ENCODE data around the gene PIGL.
"Not testable (repeated sequence)": the region's sequence is repeated elsewhere in the genome, so short reads cannot be mapped to it uniquely, and the experiment has no call there.

Gene PIGL

DNA sequence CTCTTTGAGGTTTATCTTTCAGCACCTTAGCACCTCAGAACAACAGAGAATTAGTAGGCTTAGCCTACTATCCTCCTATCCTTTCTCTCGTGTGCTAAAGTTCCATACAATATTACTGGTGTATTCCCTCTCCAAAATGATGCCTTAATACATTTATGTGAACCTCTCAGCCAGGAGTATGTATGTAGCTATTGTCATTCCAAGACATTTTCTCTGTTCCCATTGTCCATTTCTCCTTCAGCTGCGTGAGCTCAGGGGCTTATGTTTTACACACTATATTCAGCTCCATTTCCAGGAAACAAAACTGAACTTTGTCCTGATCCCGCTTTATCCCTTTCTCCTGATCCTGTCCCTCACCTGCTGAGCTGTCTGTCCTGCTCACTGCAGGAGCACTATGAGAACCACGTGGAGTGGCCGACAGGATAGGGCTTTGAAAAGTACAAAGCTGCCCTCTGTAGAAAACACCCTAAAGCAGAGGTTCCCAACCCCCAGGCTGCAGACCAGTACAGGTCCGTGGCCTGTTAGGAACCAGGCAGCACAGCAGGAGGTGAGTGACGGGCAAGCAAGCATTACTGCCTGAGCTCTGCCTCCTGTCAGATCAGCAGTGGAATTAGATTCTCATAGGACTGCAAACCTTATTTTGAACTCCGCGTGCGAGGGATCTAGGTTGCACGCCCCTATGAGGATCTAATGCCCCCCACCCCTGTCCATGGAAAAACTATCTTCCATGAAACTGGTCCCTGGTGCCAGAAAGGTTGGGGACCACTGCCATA is 80.5 kb downstream of the PIGL start:
- in situ Hi-C loops (cut with MboI; ENCODE audit: low pct_unique_long_range_greater_than_20kb, low sequenced_read_pairs): no loop called here

DNA sequence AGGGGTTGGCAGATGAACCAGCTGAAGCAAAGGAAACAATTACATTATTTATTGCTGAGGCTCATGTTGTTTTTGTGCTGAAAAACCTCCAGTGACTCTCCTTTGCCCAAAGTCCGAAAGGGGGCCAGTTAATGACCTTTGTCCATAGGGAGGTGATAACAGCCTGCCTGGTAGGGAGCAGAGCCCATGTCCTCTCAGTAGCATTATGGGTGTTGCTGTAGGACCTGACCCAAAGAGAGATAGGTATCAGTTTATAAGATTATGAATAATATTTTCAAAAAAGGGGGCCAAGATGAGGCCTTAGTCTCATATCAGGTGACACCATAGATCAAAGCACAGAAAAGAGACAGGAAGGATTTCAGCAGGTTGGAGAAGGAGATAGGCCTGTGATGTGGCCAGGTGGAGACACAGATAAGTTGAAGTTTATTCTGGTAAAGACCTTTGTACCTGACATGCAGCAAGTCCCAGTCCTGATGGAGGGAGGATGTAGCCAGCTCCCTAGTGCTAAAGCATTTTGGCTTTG is 81.2 kb downstream of the PIGL start:
- in situ Hi-C loops (cut with MboI; ENCODE audit: low pct_unique_long_range_greater_than_20kb, low sequenced_read_pairs): no loop called here
- DNase-seq: no peak

More for the DNA sequence above, 80.5 kb downstream of the PIGL start:
- no peak for DNase-seq

DNA sequence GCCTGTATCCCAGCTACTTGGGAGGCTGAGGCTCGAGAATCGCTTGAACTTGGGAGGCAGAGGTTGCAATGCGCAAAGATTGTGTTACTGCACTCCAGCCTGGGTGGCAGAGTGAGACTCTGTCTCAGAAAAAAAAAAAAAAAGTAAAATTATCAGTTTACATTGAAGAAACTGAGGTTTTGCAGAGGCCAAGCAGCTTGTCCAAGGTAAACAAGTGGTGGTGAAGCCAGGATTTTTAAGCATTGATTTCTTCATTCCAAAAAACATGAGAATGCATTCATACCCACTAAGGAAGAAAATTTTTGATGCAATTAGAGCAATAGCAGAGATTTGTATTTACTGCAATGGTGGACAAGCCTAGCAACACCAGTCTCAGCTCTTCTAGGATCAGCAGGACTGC is 83.5 kb downstream of the PIGL start:
- no peak for DNase-seq
- in situ Hi-C loops (cut with MboI; ENCODE audit: low pct_unique_long_range_greater_than_20kb, low sequenced_read_pairs): no loop called here

DNA sequence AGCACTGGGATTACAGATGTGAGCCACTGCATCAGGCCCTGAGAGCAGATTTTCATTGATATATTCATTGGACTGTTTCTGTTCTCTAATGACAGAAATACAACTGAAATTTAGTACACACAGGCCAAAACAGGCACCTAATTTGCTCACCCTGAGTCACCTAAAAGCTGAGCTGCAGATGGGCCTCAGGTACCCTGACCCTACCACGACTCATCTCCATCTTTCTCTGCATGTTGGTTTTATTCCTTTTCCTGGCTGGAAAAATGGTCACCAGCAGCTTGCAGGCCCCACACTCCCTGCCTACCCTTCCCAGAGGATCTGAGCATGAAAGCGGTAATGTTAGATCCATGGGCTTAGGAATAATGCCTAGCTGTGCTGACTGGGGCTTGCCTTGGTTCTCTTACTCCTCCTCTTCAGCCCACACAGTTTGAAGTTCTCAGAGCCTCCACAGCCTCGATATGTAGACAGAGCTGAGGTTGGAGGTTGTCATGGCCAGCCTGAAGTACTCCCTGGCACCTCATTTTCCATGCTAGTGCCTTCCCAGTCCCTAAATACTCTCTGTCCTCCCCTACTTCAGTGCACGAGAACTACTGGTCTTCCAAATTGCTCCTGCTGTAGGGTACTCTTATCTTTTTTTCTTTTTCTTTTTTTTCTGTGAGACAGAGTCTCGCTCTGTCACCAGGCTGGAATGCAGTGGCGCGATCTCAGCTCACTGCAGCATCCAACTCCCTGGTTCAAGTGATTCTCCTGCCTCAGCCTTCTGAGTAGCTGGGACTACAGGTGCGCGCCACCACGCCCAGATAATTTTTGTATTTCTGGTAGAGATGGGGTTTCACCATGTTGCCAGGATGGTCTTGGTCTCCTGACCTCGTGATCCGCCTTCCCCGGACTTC is 85.2 kb downstream of the PIGL start:
- no peak for DNase-seq
- in situ Hi-C loops (cut with MboI; ENCODE audit: low pct_unique_long_range_greater_than_20kb, low sequenced_read_pairs): no loop called here

DNA sequence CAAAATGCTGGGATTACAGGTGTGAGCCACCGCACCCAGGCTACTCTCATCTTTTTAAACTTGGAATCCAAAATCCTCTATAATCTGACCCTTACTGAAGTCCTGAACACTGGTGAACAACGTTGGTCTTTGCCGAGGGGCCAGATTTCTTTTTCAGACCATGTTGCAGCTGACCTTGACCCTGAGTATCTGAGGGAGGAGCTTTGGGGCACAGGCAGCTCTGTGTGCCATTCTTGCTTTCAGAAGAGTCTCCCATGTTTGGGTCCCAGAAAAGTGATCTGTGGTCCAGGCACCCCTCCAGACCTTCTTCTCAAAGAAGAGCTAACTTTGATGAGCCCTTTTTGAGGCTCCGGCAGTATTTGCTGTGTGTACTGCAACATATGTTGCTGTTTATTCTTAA is 85.8 kb downstream of the PIGL start:
- no peak for DNase-seq
- in situ Hi-C loops (cut with MboI; ENCODE audit: low pct_unique_long_range_greater_than_20kb, low sequenced_read_pairs): no loop called here

DNA sequence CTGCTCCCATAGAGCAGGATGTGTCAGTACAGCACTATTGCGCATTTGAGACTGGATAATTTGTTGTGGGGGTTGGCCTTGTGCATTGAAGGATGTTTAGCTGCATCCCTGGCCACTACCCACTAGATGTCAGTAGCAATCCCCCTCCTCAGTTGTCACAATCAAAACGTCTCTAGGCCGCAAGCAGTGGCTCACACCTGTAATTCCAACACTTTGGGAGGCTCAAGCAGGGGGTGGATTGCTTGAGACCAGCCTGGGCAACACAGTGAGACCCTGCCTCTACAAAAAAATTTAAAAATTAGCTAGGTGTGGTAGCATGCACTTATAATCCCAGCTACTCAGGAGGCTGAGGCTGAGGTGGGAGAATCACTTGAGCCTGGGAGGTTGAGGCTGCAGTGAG is 87.8 kb downstream of the PIGL start:
- peak; percentile 49 for DNase-seq
- in situ Hi-C loops (cut with MboI; ENCODE audit: low pct_unique_long_range_greater_than_20kb, low sequenced_read_pairs): no loop called here

DNA sequence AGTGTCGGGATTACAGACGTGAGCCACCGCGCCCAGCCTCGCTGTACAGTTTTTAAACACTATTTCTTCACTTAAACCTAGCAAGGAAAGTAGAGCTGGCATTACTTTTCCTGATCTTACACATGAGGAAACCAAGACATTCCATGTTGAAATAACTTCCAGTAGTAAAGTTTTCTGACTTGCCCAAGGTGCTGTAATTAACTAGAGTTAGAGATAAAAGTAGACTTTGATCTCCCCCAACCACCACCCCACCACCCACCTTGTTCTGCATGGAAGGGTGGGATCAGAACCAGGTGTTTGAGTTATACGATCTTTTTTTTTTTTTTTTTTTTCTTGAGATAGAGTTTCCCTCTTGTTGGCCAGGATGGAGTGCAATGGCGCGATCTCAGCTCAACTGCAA is 89.2 kb downstream of the PIGL start:
- in situ Hi-C loops (cut with MboI; ENCODE audit: low pct_unique_long_range_greater_than_20kb, low sequenced_read_pairs): no loop called here
- no peak for DNase-seq

DNA sequence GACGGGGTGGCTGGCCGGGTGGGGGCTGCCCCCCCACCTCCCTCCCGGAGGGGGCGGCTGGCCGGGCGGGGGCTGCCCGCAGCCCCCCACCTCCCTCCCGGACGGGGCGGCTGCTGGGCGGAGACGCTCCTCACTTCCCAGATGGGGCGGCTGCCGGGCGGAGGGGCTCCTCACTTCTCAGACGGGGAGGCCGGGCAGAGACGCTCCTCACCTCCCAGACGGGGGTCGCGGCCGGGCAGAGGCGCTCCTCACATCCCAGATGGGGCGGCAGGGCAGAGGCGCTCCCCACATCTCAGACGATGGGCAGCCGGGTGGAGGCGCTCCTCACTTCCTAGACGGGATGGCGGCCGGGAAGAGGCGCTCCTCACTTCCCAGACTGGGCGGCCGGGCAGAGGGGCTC is 95.1 kb downstream of the PIGL start:
- in situ Hi-C loops (cut with MboI; ENCODE audit: low pct_unique_long_range_greater_than_20kb, low sequenced_read_pairs); DNase-seq: not testable (repeated sequence)

DNA sequence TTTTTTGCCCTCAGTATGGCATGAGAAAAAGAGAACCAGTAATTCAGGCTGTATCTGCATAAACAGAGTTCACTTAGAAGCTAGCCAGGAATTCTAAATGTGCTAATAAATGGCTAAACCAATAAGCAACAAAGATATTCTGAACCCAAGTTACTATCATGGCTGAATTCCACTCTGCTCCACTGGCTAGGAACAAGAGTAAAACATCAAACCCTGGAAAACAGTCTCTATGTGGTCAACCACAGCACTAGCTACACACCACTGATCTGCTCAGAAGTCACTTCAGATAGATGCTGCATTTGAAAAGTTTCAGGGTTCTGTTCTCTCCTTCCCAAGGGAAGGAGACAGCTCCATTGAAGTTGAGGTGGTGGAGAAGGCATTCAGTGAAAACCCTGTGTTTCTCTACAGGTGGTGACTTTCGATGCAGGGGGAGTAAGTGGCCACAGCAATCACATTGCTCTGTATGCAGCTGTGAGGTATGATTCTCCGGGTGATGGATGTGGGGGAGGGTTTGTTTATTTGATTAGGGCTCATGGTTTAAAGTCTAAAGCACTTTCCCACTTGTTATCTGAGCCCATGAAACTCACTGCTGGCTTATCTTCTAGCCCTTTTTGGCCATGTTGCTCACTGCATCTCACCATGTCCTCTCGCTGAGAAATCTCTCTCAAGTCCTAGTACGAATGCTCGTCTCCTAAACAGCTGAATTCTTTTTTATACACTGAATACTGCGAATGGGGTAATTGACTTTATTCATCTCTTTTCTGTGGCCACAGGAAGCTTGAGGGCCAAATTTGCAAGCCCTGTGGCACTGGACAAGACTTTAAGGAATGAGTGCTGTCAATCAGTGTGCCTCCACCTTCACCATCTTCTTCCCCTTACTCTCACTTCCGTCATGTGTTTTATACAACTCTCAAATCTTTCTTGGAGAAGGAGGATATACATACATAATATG is 96.4 kb downstream of the PIGL start:
- DNase-seq: no peak
- in situ Hi-C loops (cut with MboI; ENCODE audit: low pct_unique_long_range_greater_than_20kb, low sequenced_read_pairs): no loop called here

DNA sequence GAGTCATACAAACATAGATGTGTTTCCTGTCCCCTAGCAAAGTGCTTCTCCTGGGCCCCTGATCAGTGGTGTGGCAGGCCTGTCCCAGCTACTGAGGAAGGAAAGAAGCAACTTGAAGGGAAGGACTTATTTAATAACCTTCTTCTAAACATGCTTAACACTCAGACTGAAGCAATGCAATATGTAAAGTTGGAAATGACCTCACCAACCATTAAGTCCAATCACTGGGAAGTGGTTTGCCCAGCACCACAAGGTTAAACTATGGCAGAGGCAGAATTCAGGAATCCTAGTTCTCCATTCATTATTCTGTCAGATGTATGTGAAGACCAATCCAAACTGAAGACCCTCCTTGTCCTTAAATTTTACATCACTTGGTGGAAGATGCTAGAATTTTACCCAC is 97.2 kb downstream of the PIGL start:
- DNase-seq: no peak
- in situ Hi-C loops (cut with MboI; ENCODE audit: low pct_unique_long_range_greater_than_20kb, low sequenced_read_pairs): no loop called here

DNA sequence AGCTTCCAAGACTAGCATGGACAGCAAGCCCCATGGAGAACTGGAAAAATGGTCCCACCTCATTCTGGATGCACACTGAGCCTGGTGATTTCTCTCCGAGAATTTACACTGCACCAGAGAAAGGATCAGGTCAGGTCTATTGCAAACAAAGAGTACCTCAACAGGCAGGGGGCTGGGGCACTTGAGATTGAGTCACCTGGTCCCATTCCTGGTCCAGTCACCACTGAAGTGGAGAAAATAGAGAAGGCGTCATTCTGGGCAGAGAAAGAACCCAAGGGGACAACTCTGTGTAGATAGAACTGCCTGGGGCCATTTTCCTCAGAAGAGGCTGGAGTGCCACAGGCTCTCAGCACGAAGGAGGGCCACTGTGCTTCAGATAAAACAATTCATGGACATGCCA is 97.8 kb downstream of the PIGL start:
- no peak for DNase-seq
- in situ Hi-C loops (cut with MboI; ENCODE audit: low pct_unique_long_range_greater_than_20kb, low sequenced_read_pairs): no loop called here

DNA sequence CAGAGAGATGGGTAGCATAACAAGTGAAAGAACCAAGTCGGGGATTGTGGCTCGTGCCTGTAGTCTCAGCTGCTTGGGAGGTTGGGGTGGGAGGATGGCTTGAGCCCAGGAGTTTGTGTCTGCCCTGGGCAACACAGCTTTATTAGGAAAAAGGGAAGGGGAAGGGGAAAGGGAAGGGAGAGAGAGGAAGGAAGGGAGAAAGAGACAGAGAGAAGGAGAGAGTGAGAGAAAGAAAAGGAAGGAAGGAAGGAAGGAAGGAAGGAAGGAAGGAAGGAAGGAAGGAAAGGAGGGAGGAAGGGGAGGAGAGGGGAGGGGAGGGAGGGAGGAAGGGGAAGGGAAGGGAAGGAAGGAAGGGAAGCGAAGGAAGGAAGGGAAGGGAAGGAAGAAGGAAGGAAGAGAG is 103.0 kb downstream of the PIGL start:
- in situ Hi-C loops (cut with MboI; ENCODE audit: low pct_unique_long_range_greater_than_20kb, low sequenced_read_pairs): no loop called here
- DNase-seq: no peak

DNA sequence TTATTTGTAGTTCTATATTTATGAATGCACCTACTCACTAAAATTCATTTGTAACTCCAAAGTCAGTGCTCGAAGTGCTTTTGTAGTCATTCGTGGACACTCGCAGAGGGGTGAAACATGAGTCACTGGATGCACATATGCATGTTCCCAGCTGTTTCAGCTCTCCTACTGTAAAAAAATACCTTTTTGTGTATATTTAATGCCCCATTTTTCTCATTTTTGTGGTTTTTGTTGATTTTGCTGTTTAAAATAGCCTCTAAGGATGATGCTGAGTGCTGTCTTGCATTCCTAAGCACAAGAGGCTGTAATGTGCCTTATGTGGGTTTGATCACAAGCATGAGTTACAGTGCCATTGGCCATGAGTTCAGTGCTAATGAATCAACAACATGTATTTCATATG is 105.6 kb downstream of the PIGL start:
- in situ Hi-C loops (cut with MboI; ENCODE audit: low pct_unique_long_range_greater_than_20kb, low sequenced_read_pairs): no loop called here

DNA sequence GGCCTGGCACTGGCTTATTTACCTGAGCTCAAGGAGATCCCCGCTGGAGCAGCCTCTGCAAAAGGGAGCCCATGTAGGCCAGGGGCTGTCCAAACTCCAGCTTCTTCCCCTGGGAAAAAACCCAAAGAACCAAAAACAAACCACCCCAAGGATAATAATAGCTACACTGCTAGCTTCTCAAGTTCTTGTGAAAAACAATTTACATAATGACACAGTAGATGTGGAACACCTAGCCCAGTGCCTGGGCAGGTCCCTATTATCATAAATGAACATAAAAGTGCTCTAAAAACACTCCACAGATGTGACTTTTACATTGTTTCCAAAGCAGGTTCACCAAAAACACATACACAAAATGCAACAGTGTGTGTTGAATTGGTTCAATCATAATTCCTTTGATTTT is 109.0 kb downstream of the PIGL start:
- in situ Hi-C loops (cut with MboI; ENCODE audit: low pct_unique_long_range_greater_than_20kb, low sequenced_read_pairs): no loop called here
- no peak for DNase-seq

More for the DNA sequence above, 105.6 kb downstream of the PIGL start:
- no peak for DNase-seq

DNA sequence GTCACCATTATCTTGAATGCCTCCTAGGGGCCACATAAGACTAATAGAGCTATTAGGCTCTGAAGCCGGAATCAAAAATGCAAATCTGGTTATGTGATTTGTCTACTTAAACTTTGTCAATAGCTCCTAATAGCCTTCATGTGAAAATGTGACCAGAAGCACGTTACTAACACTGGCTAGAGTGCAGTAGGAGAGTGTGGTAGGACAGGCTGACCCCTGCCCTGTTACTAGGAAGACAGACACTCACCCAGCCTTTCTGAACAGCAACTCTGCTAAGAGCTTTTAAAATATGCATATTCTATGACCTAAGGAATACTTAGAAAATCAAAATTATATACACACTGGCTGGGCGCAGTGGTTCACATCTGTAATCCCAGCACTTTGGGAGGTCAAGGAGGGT is 110.0 kb downstream of the PIGL start:
- in situ Hi-C loops (cut with MboI; ENCODE audit: low pct_unique_long_range_greater_than_20kb, low sequenced_read_pairs): no loop called here

DNA sequence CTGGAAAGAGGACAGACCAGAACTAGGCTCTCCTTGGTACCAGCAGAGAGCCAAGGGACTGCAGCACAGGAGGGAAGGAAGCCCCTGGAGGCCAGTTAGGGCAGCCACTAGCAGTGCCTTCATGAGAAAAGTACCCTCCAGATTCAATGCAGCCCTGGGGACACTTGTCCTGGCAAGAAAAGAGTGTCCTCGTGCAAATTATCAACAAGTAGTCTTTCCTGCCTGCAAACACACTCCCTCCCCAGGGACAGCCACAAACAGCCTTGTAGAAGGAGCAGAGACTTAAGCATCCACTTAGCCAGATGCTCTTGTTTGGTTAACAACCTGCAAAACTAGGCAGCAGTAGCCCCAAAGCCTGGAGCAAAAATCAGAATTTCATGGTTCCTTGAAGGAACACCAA is 112.0 kb downstream of the PIGL start:
- in situ Hi-C loops (cut with MboI; ENCODE audit: low pct_unique_long_range_greater_than_20kb, low sequenced_read_pairs): no loop called here

More for the DNA sequence above, 110.0 kb downstream of the PIGL start:
- DNase-seq: no peak

DNA sequence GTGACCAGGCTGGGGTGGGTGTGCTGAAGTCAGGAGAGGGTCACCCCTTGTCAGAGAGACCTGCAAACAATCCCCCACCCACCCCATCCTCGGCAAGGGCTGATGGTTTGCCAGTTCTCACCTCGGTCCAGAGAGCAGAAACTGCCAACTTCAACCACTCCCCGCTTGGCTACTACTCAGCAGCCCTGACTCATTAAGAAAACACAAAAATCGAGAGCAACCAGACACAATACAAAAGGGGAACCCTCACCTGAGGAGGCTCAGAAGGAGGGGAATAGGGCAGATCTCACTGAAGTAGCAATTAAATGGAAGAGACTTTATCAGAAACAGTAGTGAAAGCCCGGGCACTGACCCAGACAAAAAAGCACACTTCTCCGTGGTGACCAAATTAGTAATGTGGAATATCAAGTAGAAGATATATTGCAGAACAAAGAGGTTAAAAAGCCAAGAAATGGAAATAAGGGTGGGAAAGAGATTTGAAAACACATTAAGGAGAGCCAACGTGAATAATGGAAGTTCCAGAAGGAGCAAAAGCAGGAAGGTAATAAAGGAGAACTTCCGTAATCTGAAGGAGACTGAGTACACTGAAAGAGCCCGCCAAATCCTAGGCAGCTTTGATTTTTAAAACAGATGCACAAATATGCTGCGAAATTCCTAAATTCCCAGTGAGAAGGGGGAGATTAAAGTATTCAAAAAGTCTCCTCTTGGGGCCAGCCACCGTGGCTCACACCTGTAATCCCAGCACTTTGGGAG is 112.7 kb downstream of the PIGL start:
- in situ Hi-C loops (cut with MboI; ENCODE audit: low pct_unique_long_range_greater_than_20kb, low sequenced_read_pairs): no loop called here
- DNase-seq: no peak

More for the DNA sequence above, 112.0 kb downstream of the PIGL start:
- DNase-seq: no peak

DNA sequence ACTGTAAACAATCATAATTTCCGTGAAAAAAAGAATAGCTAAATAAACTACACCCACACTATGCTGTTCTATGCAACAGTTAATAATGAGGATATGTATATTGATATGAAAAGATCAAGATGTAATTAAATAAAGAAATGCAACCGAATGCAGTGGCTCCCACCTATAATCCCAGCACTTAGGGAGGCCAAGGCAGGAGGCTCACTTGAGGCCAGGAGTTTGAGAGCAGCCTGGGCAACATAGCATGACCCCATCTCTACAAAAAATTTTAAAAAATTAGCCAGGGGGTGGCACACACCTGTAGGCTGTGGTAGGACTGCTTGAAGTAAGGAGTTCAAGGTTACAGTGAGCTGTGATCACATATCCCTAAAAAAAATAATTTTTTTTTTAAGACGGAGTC is 121.4 kb downstream of the PIGL start:
- DNase-seq: no peak
- in situ Hi-C loops (cut with MboI; ENCODE audit: low pct_unique_long_range_greater_than_20kb, low sequenced_read_pairs): no loop called here

Data from KBM-7 (cell line).